HG03558 (cell line): Measurements from ENCODE around the gene PTPRN2.
"Not testable (repeated sequence)": the region's sequence is repeated elsewhere in the genome, so short reads cannot be mapped to it uniquely, and the experiment has no call there.

Experiments used
- ATAC-seq: cut with Tn5 transposase; IDR thresholded peaks from one replicate; pipeline ENCODE4 v1.9.1; 2021; ENCODE audit warnings: moderate number of reproducible peaks; ENCODE audit not compliant: unreplicated experiment; ENCODE audit errors: extremely low read depth

The PTPRN2 gene

DNA sequence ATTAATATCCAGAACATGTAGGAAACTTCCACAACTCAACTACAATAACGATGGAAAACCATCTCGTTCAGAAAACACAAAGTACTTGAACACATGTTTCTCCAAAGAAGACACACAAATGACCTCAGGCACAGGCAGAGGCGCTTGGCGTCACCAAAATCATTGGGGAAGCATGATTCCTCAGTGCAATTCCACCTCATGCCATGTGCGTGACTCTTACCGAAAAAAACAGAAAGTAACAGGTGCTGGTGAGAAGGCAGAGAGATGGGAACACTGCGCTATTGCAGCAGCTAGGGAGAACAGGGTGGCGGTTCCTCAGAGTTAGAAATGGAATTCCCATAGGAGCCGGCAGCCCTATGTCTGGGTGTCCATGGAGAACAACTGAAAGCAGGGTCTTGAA is 860.9 kb downstream of the PTPRN2 start:
- ATAC-seq = no peak

DNA sequence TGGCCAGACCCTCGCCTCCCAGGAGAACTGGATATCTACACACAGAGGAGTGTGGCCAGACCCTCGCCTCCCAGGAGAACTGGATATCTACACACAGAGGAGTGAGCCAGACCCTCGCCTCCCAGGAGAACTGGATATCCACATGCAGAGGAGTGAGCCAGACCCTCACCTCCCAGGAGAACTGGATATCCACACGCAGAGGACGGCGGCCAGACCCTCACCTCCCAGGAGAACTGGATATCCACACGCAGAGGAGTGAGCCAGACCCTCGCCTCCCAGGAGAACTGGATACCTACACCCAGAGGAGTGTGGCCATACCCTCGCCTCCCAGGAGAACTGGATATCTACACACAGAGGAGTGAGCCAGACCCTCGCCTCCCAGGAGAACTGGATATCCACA is 862.3 kb downstream of the PTPRN2 start:
- ATAC-seq = not testable (repeated sequence)

DNA sequence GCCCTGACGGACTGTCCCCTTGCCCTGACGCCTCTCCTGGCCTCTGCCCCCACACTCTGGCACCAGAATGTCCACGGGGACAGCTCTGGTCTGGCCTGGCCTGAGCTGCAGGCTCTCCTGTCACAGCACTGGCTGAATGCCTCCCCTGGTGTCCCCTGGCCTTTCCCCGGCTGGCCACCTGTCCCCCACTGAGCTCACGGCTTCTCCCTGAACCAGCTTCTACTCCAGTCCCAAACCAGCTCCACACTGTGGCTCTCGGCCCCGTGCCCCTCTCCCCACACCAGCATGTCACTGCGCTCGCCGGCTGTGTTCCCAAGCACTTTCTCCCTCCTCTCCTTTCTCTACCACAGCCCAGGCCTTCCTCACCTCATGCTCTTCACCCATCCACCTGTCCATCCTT is 864.4 kb downstream of the PTPRN2 start:
- ATAC-seq = no peak

DNA sequence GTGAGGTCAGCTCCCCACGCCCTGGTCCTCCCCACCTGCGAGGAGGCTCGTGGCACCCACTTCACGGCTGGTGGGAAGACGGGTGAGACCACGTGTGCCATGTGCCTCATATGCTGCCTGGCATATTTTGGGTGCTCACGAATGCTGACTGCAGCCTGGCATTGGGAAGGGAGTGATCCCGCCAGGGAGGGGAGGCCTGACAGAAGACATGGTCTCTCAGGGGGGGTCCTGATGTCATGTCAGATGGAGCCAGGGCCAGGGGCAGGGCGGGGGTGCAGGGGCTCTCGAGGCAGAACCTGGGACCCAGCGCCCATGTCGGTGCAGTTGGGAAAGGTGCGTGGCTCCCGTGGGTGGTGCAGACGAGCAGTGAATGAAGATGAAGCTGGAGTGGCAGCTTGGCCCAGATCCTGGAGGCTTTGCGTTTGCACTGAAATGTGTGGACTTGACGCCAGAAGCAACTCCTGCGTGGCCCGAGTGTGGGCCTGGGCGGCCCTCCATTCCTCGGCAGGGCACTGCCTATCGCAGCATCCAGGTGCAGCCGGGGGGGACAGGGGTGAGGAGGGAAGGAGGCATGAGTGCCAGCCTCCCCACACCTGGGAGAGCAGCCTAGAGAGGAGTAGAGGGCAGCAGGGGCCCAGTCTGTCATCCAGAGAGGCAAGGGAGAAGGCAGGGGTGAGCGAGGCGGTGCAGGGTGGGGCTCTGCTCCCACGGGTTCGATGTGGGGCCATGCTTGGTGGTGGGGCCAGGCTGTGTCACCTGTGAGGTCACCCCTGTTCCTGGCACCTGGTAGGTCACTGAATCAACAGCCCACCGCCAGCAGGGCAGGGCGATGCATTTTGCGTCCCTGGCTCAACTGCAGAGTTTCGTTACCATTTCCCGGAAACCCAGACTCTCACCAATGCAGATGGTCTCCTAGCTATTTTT is 865.2 kb downstream of the PTPRN2 start:
- no peak for ATAC-seq

DNA sequence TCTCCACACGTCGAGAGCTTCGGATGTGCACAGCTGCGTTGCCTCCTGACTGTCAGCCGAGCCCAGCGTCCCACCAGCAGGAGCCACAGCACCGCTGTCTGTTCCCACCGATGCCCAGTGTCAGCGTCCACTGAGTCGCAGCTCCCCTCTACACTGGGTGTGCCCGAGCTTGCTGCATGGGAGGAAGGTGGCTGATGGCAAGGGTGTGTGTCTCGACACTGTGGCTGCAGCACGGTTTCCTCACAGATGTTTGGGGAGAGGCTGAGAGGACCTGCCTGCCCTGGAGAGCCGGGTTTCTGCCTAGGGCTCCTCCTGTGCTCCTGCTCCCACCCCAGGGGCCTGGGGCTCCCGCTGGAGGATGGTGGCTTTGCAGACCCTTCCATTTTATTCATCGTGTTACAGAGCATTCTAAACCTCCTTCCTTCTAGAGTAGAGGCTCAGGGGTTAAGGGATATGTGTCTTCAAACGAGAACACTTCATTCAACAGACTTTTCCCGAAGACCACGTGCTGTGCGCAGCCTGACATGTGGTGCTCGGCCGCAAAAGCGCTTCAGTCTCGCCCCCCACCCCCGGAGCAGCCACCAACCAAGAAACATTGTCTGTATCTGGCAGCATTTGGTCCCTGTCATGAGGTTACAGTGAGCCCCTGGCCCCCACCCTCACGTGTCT is 866.0 kb downstream of the PTPRN2 start:
- ATAC-seq = no peak

DNA sequence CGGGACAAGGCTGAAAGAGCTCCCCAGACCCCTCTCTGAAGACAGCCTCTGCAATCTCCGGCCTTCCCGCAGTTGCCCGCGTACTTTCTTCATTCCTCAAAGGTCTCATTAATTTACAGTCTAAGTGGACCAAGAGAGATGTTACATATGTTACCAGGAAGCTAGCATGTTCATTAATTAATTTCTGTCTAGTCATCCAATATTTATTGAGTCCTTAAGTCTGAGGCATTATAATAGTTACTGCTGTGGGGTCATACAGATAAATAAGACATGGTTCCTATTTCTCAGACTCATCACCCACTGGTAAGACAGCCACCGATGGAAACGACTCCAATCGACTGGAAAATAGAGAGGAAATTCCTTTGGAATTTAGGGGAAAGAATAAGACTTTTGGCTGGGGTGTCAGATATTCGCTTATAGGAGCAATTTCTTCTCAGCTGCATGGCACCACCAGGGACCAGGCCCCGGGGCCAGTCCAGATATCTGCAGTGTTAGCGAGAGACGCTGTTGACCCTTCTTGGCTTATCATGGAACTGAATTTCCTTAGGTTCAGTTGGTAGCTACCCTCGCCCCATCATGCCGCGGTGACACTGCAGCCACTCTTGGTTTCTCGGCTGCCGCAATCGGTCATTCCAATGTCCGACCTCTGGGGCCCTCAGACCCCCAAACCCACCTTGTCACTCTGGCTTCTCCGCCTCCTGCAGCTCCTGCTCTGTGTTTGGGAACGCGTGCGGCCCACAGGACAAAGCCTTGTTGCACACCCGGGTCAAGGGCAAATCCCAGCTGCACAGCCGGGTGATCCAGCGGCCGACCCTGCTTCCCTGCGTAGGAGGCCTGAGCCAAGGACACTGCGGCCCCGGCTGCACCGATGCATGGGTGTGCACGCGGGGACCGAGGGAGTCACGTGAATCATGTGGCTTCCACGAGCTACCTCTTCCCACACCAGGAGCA is 867.6 kb downstream of the PTPRN2 start:
- ATAC-seq = no peak

DNA sequence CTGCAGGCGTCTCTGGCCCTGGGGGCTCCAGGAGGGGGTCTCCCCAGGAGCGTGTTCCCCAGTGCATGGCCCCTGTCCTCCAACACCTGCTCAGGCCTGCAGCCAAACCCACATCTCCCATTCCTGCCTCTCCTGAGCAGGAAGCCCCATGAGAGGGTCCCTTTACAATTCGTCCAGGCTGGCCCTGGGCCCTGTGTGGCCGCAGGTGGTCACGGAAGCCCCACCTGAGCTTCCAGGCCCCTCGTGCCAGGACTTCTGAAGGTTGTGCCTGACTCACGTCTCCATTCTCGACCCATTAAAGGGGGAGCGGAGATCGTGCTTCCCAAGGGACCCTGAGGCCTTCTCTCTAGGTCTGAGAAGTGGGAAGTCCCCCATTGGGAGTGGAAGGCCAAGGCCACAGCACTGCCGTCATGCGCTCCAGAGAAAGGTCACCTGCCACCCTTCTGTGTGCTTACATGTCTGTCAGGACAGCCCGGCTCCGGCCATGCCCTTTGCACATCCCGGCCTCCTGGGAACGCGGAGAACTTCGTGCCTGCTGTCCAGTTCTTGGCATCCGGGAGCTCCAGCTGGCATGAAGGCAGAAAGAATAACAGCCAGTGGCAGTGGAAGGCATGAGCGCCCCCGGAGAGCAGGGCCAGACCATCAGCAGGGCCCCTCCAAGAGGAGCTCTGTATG is 868.5 kb downstream of the PTPRN2 start:
- no peak for ATAC-seq

DNA sequence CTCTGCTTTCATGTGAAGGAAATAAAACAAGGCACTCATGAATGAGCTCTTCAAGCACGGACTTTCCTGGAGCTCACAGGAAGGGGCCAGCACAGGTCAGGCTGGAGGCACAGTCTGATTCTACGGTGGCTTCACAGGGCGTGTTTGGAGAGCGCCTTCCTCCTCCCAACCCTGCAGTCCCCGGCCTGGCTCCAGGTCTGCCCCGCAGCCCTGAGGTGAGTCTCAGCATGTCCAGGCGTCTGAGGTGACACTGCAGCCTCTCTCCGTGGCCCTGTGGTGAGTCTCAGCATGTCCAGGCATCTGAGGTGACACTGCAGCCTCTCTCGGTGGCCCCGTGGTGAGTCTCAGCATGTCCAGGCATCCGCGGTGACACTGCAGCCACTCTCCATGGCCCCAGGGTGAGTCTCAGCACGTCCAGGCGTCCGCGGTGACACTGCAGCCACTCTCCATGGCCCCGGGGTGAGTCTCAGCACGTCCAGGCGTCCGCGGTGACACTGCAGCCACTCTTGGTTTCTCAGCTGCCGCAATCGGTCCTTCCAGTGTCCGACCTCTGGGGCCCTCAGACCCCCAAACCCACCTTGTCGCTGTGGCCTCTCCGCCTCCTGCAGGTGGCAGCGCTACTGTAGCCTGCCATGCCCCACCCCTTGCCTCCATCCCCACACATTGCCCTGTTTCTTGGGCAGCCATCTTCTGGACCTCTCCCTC is 869.2 kb downstream of the PTPRN2 start:
- no peak for ATAC-seq

DNA sequence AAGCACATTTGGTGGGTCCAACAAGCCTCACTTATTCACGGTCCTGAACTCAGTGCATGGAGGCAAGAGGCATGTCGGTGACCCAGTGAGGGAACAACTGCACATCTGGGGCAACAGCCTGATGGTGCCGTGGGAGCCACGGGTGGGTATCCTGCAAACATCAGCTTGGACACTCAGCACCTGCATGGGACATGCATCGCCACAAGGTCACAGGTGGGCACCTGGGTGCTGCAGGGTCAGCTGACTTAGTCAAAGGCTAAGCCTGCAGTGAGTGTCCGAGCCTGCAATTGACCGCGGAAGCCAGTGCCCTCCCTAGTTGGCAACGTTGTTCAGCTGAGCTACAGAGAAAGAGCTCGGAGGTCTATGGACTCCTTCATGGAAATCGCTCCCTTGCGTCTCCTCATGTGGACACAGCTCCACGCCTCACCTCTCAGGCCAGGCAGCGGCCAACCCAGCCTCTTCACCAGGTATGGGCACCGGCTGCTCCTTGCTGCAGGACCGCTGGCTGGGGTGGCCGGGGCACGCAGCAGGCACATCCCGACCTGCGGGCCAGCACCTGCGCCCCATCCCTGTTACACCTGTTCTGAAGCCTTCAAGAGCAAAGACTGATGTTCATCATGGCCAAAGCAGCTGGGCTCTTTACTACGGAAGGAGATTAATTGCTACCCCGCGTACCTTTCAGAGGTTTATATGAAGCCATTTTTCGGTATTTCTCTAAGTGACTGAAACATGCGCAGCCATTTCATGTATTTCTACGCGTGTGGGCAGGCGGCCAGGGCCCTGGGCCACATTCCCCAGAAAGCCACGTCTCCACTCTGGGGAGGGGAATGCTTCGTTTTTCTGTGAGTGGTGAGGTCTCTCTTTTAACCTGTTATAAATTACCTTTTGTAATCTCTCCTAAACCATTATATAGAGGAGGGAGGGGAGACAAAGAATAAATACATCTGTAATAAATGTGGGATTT is 870.1 kb downstream of the PTPRN2 start:
- ATAC-seq = no peak

DNA sequence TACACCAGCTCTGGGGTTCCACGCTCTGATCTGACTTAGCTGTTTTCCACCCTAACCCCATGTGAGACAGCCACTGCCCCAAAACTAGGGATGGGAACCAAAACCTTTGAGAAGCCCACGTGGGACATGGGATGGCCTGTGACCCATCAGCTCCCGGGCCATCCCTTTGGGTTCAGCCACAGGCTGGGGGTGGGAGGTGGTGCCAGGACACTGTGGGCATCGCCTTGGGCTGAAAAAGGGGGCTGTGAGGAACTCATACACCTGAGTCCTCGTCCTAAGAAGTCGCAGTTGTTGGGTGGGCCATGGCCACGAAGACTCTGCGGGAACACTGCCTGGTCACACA is 871.7 kb downstream of the PTPRN2 start:
- no peak for ATAC-seq

DNA sequence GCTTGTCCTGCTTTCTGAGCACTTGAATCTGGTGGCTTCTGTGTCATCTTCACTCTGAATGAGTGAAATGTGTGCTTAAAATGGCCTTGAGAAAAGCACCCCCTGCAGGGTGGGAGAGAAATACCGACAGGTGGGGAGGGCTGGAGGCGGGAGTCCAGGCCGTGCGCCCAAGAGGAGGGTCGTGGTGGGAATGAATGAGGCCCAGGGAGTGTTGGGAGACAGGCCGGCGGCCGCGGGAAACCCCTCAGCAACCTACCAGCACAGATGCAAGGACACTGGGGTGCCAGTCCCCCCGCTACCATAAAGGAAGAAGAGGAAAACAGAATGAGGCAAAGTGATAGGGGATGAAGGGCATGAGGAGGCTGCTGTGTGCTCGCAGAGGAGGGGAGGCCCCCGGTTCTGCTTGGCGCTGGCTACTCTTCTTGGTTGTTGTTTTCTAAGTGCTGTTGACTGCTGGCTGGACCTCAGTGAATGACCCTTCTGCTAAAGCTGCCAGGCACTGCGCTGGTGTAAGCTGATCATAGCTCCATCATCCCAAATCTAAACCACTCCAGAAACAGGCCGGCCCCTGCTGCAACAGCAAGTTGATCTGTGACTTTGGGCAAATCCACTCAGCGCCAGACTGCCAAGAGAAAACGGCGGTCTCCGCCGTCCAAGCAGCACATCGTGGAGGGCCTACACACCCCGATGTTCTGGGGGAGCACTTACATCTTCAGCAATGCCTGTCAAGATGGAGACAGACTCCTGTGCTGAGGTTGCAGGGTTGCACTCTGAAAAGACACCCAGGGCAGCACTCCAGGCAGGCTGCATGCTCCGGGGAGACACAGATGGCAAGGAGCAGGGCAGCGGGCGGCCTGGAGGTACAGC is 872.3 kb downstream of the PTPRN2 start:
- no peak for ATAC-seq

DNA sequence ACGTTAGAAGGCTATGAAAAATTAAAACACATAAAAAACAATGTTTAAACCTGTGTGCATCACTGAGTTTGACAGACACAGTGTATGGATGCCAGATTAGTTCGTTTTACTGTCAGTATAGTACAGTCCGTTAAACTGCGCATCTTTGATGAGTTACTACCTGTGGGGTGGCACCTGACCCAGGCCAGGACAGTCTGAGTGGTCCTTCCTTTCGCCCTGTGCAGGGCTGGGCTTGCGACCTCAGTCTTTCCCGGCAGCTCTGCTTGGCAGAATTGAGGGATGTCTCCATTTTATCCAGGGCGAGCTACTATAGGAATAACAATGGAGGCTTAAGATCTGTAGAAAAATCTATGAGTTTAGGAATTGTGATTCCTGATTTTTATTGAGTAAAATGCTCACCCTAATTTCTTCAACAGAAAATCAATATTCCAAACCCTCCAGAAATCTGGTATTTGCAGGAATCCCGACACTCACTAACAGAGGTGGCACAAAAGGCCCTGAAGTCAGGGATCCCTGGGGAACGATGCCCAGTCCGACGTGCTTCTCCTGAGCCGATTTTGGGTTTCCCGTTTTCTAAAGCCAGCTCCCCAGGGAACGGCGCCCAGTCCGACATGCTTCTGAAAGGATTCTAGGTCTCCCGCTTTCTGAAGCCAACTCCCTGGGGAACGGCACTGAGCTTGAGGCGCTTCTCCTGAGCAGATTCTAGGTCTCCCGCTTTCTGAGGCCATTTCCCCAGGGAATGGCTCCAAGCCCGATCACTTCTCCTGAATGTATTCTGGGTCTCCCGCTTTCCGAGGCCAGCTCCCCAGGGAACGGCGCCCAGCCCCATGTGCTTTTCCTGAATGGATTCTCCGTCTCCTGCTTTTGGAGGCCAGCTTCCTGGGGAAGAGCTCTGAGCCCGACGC is 873.2 kb downstream of the PTPRN2 start:
- no peak for ATAC-seq

DNA sequence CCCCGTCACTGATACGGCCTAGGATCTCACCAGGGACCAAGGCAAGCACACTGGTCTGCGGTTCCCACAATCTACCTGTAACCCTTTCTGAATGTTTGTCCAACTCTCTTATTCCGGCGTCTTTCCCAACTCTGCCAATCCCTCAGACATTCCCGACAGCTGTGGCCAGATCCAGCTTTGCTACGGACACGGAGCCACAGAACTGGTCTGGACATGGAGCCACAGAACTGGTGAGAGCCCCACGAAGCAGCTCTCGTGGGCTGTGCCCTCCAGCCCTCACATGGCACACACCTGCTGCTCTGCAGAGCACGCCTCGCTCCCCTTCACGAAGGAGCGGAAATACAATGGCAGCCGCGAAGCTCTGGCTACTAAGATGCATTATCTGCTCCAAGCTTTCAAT is 874.0 kb downstream of the PTPRN2 start:
- no peak for ATAC-seq

DNA sequence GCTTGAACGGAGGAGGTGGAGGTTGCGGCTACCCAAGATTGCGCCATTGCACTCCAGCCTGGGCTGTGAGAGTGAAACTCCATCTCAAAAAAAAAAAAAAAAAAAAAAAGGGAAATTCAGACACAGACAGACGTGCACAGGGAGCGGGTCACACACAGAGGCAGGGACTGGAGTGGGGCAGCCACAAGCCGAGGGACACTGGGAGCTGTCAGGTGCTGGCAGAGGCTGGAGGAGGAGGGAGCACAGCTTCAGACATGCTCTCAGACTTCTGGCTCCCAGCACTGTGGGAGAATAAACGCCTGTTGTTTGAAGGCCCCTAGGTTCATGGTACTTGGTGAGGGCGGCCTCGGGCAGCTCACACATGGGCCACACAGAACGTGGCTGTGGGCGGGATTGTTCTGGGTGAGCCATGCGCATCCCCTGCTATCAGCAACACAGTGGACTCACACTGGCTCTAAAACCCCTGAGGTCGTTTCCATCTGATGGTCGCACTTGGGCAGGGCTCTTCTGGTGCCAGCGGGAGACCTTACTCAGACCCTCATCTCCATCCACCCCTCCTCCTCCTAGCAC is 874.9 kb downstream of the PTPRN2 start:
- ATAC-seq = no peak

DNA sequence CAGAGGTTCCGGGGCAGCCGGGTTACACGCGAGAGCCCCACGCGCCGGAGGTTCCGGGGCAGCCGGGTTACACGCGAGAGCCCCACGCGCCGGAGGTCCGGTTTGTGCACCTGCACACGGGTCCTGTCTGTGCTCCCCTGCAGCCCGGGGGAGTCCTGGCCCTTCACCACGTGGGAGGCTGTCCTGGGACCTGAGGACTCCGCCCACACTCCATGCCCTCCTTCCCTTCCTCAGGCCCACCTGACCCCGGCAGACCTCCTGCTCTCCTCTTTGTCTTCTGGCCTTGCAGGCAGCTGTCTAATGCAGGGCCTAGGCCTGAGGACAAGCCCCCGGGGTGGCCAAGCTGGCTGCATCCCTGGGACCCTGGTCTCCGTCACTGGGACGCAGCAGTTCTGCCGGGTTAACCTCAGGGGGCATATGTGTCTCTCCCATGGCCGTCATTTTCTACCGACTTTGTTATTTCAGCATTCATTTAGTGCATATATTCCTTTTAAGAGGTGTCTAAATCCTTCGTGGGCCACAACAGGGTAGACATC is 876.2 kb downstream of the PTPRN2 start:
- ATAC-seq = no peak

DNA sequence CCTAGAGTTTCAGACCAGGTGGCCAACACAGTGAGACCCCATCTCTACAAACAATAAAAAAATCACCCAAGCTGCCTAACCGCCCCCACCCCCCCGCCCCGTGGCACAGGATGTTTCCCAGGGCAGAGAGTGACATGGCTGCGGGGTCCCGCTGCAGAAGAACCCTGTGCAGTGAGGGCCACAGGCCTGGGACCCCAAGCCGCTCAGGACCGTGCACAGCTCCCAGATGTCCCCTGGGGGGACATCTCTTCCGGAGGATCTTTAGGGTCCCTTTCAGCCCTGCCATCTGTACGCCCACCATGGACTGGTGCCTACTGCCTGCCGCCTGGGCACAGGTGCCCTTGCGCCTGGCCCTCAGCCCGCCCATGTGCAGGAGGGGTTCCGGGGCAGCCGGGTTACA is 877.2 kb downstream of the PTPRN2 start:
- ATAC-seq = no peak
